ENCODE results near the gene CCDC107.

DNA sequence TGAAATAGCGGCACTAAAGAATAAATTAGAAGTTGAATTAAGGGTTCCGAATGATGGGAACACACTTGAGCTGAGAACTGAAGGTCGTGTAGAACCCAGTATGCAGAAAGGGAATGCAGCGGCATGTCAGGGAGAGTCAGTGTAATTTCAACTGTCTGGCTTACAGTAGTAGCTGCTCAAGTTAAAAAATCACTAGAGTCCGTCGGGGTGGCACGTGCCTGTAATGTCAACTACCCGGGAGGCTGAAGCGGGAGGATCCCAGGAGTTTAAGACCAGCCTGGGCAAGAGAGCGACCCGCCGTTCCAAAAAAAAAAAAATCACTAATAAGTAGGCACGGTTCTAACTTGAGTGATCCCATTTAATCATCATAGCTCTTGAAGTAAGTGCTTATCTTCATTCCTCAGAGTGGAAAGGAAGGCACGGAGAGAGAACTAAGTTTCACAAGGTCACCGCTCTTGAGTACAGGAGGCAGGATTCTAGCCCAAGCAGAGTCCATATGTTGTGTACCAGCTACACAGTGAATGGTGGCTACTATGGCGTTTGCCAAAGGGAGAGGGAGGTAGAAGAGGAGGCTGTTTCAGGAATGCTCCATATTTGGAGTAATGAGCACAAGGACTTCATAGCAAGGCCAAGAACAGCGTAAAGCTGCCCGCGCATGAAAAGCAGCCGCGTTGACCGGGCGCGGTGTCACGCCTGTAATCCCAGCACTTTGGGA lies 1.1 kb upstream of the CCDC107 start:
- TF ChIP-seq CTCF (IDR thresholded peaks at IDR 0.05) (no peak), POLR2A (IDR thresholded peaks at IDR 0.05; ENCODE audit: low read depth) (no peak), EP300 (IDR thresholded peaks at IDR 0.05) (no peak), POLR2AphosphoS5 (IDR thresholded peaks at IDR 0.05) (no peak)
